PC-9 (cell line): ENCODE data around the gene PSTPIP1.

Source experiments
- CTCF ChIP-seq: fragments of 200-600 bp; sonication (generic); conservative IDR thresholded peaks from 2 replicates; pipeline ENCODE4 v1.6.1; 2017; ENCODE audit warnings: mixed run types, antibody characterized with exemption, mild to moderate bottlenecking, moderate library complexity
- EZH2 ChIP-seq: fragments of 200-600 bp; sonication (generic); IDR thresholded peaks from 2 replicates; pipeline ENCODE4 v1.8.0; 2017; ENCODE audit warnings: antibody characterized with exemption, low read depth

GRCh38 chr15:77035999-77036471, 41.1 kb downstream of the PSTPIP1 start:
- TF ChIP-seq CTCF (no peak), EZH2 (no peak)
